SK-N-SH (cell line): ENCODE measurements around the gene DCDC2. TPM values are rescaled to one million over a fixed set of nuclear protein-coding genes. Genes with fewer than 3 reads are reported as not detected.

Experiments
- CTCF ChIA-PET: fragments of 300-600, 350-600 bp; formaldehyde crosslinking; extraction: SDS; loops from one replicate; lab custom pipeline; 2021; lab: Yijun Ruan, JAX
- POLR2A ChIA-PET: fragments of 350-600 bp; sonication (Branson Sonifier 250); formaldehyde crosslinking; extraction: SDS; loops from one replicate; lab custom pipeline; 2020; ENCODE audit warnings: antibody characterized with exemption, inconsistent platforms; lab: Yijun Ruan, JAX
- DNase-seq: peaks from one replicate; pipeline ENCODE4 v3.0.0; 2012
- H2AFZ ChIP-seq: fragments of 200-600 bp; sonication (generic); 2 replicates; pipeline ENCODE4 v1.8.1; 2016; ENCODE audit warnings: antibody characterized with exemption, mild to moderate bottlenecking, low read depth
- H3F3A ChIP-seq: fragments of 200-600 bp; sonication (generic); replicated peaks from 2 replicates; pipeline ENCODE3; 2016; ENCODE audit warnings: antibody characterized with exemption, mild to moderate bottlenecking; ENCODE audit not compliant: insufficient read depth
- H3K27ac ChIP-seq, 2 experiments: fragments of 200-500 bp in 1 of 2; fragments of 200-600 bp in 1 of 2; sonication (Bioruptor generic) in 1 of 2; sonication (generic), shearing (Covaris generic) in 1 of 2; 2 replicates each; pipeline versions ENCODE4 v1.5.1 to v1.6.1; 2014 to 2016; ENCODE audit warnings: low read depth in 2 of 2, inconsistent platforms in 1 of 2, low read length in 1 of 2, mild to moderate bottlenecking in 1 of 2, mixed read lengths in 1 of 2
- H3K27me3 ChIP-seq: fragments of 200-600 bp; sonication (generic), shearing (Covaris generic); 2 replicates; pipeline ENCODE4 v1.6.1; 2016; ENCODE audit warnings: mixed run types; ENCODE audit not compliant: insufficient read depth
- H3K36me3 ChIP-seq, 2 experiments: fragments of 200-500 bp in 1 of 2; fragments of 200-600 bp in 1 of 2; sonication (Bioruptor generic) in 1 of 2; sonication (generic) in 1 of 2; replicated peaks in 1 of 2; 2 replicates each; pipeline versions ENCODE3 to v1.5.1; 2014 to 2016; ENCODE audit warnings: low read length in 1 of 2, mild to moderate bottlenecking in 1 of 2; ENCODE audit not compliant: insufficient read depth in 2 of 2, control insufficient read depth in 1 of 2
- H3K4me1 ChIP-seq, 2 experiments: fragments of 200-500 bp in 1 of 2; fragments of 200-600 bp in 1 of 2; sonication (Bioruptor generic) in 1 of 2; sonication (generic), shearing (Covaris generic) in 1 of 2; 2 replicates each; pipeline versions ENCODE4 v1.5.1 to v1.6.1; 2014 to 2016; ENCODE audit warnings: low read depth in 1 of 2, low read length in 1 of 2, mixed run types in 1 of 2; ENCODE audit not compliant: insufficient read depth in 2 of 2, control insufficient read depth in 1 of 2
- H3K4me2 ChIP-seq: fragments of 200-600 bp; sonication (generic), shearing (Covaris generic); 2 replicates; pipeline ENCODE4 v1.6.1; 2017; ENCODE audit warnings: mixed run types
- H3K4me3 ChIP-seq, 2 experiments: fragments of 200-500 bp in 1 of 2; fragments of 200-600 bp in 1 of 2; sonication (Bioruptor generic) in 1 of 2; sonication (generic), shearing (Covaris generic) in 1 of 2; 2 replicates each; pipeline versions ENCODE4 v1.5.1 to v1.8.1; 2014 to 2016; ENCODE audit warnings: low read depth in 2 of 2, inconsistent platforms in 1 of 2, low read length in 1 of 2, mild to moderate bottlenecking in 1 of 2, mixed read lengths in 1 of 2, moderate library complexity in 1 of 2
- H3K79me2 ChIP-seq: fragments of 200-600 bp; sonication (generic); 2 replicates; pipeline ENCODE4 v1.8.1; 2017; ENCODE audit warnings: mild to moderate bottlenecking; ENCODE audit not compliant: insufficient read depth
- H3K9ac ChIP-seq: fragments of 200-600 bp; sonication (generic); 2 replicates; pipeline ENCODE4 v1.6.1; 2017; ENCODE audit warnings: mixed run types
- H3K9me2 ChIP-seq: fragments of 200-600 bp; sonication (generic); 2 replicates; pipeline ENCODE4 v1.6.1; 2017; ENCODE audit warnings: mixed run types
- H3K9me3 ChIP-seq: fragments of 200-600 bp; sonication (generic); 2 replicates; pipeline ENCODE4 v1.6.1; 2017; ENCODE audit warnings: mixed run types, mild to moderate bottlenecking, moderate library complexity
- H4K20me1 ChIP-seq: fragments of 200-600 bp; sonication (generic); 2 replicates; pipeline ENCODE4 v1.6.1; 2017; ENCODE audit warnings: mild to moderate bottlenecking, mixed run types; ENCODE audit not compliant: insufficient read depth
- CTCF ChIP-seq: fragments of 200-600 bp; sonication (generic); IDR thresholded peaks from 2 replicates; pipeline ENCODE4 v1.6.1; 2017; ENCODE audit warnings: antibody characterized with exemption, mild to moderate bottlenecking, moderate library complexity
- ELF1 ChIP-seq: IDR thresholded peaks from 2 replicates; pipeline ENCODE4 v1.4.0; 2012
- FOXJ3 ChIP-seq: sonication (generic); formaldehyde crosslinking; IDR thresholded peaks from 2 replicates; pipeline ENCODE4 v1.5.1; 2020; ENCODE audit warnings: mild to moderate bottlenecking, missing genetic modification reagents
- GABPA ChIP-seq: IDR thresholded peaks from 2 replicates; pipeline ENCODE4 v1.4.0; 2012; ENCODE audit warnings: low read depth, mild to moderate bottlenecking
- IRF3 ChIP-seq: fragments of 150-350 bp; IDR thresholded peaks from 2 replicates; pipeline ENCODE4 v1.6.1; 2016; ENCODE audit warnings: mild to moderate bottlenecking, low read depth, low read length
- MAX ChIP-seq: IDR thresholded peaks from 2 replicates; pipeline ENCODE4 v1.4.0; 2012; ENCODE audit warnings: low read depth
- MEF2A ChIP-seq: IDR thresholded peaks from 2 replicates; pipeline ENCODE4 v1.4.0; 2012; ENCODE audit warnings: low read depth, borderline replicate concordance
- NFIC ChIP-seq: IDR thresholded peaks from 2 replicates; pipeline ENCODE4 v1.4.0; 2012; ENCODE audit warnings: borderline replicate concordance
- PBX3 ChIP-seq: IDR thresholded peaks from 2 replicates; pipeline ENCODE4; 2012
- RAD21 ChIP-seq: IDR thresholded peaks from 2 replicates; pipeline ENCODE4 v1.6.1; 2012; ENCODE audit warnings: mild to moderate bottlenecking, low read length
- REST ChIP-seq: IDR thresholded peaks from 2 replicates; pipeline ENCODE4 v1.6.1; 2012; ENCODE audit warnings: mild to moderate bottlenecking, low read depth, low read length, moderate library complexity
- TCF12 ChIP-seq: IDR thresholded peaks from 2 replicates; pipeline ENCODE4 v1.4.0; 2012
- ZBTB33 ChIP-seq: IDR thresholded peaks from 2 replicates; pipeline ENCODE4 v1.4.0; 2012; ENCODE audit warnings: low read depth, borderline replicate concordance
- WGBS: methylation state at CpG from one replicate; pipeline ENCODE4 v1.1.6; 2017; ENCODE audit warnings: low lambda C conversion rate; 5-methylcytosine and 5-hydroxymethylcytosine counted together
- polyA plus RNA-seq, 3 experiments: library from polyadenylated mRNA; depleted of rRNA; stranded (reverse); fragments of >200 nt; gene quantifications; 2 replicates each; pipeline ENCODE4 v1.2.3, GENCODE V29; 2012

The DCDC2 gene
- polyA plus RNA-seq, 1 of the 3 experiments (the other 2 are of a cell fraction) = not detected

DNA sequence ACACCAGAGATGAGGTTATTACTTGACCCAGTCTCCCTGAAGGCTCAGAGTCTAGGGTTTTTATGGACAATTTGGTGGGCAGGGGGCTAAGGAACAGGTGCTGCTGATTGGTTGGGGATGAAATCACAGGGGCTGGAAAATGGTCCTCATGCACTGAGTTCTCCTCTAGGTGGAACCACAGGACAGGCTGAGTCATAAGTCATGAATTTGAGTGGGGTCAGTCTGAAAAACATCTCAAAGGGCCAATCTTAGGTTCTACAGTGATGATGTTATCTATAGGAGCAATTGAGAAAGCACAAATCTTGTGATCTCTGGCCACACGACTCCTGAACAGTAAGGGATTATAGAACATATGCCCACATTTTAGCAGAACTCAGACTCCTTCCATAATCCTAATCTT, 39.0 kb upstream of the DCDC2 start:
- H3K9ac ChIP-seq = no peak overlapping the region
- no peaks in the 10 kb centered on the region for H3F3A ChIP-seq
- no peak overlapping the region for H3K4me3 ChIP-seq
- H3K79me2 ChIP-seq = peaks cover under 1% of the 10 kb centered on the region; the same call in 1 of the 2 replicates
- CTCF ChIA-PET = interaction anchor here (1.9 kb wide), 1 partner anchor 117 kb away, joined by 4 read pairs; no protein-coding TSS in a partner anchor
- H2AFZ ChIP-seq = no peak overlapping the region
- H3K36me3 ChIP-seq = no peaks in the 10 kb centered on the region
- H3K4me1 ChIP-seq = no peaks in the 10 kb centered on the region
- POLR2A ChIA-PET = no interaction called here
- TF ChIP-seq TCF12 = no peak
- TF ChIP-seq PBX3 = no peak
- no peak for TF ChIP-seq GABPA
- TF ChIP-seq NFIC = no peak
- no peak for TF ChIP-seq IRF3
- TF ChIP-seq RAD21 = no peak
- no peak for TF ChIP-seq REST
- TF ChIP-seq ELF1 = no peak
- TF ChIP-seq FOXJ3 (CRISPR knock-in tag) = no peak
- TF ChIP-seq CTCF = no peak
- TF ChIP-seq MAX = no peak
- TF ChIP-seq ZBTB33 = no peak
- TF ChIP-seq MEF2A = no peak
- TF ChIP-seq, all 33 proteins: peak for 0
- Histone ChIP-seq H3K9me2 (no peaks in the 10 kb centered on the region), H3K27ac (no peak overlapping the region), H3K27me3 (no peaks in the 10 kb centered on the region), H3K4me2 (no peak overlapping the region), H3K9me3 (no peaks in the 10 kb centered on the region), H4K20me1 (no peaks in the 10 kb centered on the region)
- no peak for DNase-seq
- WGBS = 33% methylated on average over 1 of the region's 1 CpG
